ENCODE measurements around the gene MSRB3.
"Not testable (repeated sequence)": the region's sequence is repeated elsewhere in the genome, so short reads cannot be mapped to it uniquely, and the experiment has no call there.

MSRB3 gene

DNA sequence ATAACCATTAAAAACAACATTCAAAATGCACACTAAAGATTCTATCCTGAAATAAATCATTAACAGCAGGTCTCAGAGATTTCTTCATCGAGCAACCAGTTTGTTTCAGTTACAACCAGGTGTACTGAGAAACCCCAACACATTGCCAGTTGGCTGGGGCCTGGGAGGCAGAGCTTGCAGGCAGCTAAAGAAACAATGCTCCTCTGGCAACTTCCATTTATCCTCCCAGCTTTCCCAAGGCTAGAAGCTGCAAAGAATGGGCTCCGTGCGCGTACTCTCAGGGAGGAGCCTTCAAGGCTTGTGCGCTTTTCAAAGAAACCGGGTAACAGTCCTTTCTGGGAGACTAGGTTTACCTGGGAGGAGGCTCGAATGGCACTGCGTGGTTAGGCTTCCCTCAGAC, 181.6 kb downstream of the MSRB3 start:
- no peak for DNase-seq

DNA sequence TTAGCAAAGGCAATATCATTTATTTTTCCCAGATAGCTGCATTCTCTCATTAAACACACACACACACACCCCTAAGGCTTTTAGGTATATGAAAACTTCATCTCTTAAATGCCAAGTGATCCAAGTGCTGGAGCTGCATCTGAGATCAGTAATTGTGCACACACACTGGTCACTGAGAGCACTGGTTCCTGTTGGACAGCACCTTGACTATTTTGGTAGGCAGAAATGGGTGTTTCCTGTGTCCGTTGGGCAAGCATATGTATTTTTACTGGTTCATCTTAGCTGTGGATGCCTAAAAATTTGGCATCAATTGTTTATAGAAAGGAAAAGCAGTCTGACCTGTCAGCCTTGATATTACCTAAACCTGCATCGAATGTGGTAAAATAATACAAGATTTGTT, 182.5 kb downstream of the MSRB3 start:
- no peak for DNase-seq

DNA sequence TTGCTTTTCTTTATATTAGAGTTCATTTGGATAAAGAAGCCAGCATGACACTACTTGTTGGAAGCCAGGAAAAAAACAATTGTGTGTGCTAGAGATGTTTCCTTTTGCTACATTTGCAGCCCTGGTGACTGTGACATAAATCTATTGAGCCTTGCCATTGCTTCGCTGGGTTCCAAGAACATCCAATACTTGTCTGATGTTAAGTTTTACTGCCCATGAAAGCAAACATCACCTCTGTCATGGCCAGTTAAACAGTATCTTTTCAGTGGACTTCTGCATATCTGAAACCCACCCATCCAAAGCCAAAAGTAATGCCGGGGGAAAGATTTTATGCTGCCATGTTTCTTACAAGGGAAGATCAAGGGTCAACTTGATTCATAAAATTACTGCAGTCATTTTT, 184.0 kb downstream of the MSRB3 start:
- no peak for DNase-seq

DNA sequence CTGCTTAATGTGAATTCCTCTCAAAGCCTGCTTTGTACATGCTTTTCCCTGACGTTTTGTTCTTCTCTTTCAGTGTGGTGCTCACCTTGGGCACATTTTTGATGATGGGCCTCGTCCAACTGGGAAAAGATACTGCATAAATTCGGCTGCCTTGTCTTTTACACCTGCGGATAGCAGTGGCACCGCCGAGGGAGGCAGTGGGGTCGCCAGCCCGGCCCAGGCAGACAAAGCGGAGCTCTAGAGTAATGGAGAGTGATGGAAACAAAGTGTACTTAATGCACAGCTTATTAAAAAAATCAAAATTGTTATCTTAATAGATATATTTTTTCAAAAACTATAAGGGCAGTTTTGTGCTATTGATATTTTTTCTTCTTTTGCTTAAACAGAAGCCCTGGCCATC, 184.6 kb downstream of the MSRB3 start:
- DNase-seq, result no peak

DNA sequence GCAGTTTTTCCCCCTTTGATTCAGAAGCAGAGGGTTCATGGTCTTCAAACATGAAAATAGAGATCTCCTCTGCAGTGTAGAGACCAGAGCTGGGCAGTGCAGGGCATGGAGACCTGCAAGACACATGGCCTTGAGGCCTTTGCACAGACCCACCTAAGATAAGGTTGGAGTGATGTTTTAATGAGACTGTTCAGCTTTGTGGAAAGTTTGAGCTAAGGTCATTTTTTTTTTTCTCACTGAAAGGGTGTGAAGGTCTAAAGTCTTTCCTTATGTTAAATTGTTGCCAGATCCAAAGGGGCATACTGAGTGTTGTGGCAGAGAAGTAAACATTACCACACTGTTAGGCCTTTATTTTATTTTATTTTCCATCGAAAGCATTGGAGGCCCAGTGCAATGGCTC, 185.1 kb downstream of the MSRB3 start:
- DNase-seq, result no peak

DNA sequence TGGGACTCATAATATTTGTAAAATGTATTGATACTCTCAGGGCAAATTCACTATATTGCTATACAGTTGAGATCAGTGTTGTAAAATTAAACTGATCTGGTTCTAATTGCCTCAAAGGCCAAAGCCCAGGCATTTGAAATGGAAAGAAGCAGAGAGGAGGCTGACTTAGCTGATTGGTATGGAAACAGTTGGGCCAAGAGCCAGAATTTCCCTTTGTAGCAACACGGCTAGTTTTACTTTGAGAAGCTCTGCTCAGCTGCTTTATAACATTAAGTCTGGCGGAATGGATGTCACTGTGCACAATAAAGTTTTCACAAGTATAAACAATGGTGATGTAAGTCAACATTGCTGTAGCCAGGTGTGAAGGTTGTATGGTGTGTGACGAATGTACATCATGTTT, 186.4 kb downstream of the MSRB3 start:
- DNase-seq, result no peak

DNA sequence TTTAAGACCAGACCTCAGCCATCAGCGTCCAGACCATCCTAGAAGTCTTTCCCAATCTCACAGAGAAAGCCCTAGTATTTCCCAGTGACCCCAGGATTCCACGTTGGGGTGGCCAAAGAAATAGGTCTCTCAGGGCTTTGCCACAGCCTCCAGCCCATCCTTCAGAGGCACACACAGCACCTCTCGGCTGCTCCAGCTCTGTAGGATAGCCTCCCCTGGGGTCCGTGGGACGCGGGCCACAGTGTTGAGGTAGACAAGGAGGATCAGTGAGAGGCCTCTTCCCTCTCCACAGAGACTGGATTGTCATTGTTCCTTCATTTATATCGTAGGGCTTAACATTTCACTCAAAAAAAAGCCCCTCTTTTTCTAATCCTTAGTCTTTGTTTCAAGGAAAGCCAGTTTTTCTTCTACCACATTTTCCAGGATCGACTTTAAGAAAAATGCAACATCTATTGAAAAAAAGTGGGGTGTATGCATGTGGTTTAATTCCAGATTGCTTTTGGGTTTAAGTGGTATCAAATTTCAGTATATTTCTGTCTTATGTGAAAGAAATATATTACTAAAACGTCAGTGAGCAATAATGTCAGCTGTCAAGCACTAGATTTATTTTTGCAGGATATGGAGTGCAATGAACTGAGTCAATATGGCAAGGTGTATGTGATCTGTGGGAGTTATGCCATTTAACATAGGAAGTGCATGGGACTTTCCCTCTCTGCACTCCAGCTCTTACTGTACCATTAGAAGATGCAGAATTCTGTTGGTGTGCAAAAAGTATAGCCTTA, 187.5 kb downstream of the MSRB3 start:
- no peak for DNase-seq

DNA sequence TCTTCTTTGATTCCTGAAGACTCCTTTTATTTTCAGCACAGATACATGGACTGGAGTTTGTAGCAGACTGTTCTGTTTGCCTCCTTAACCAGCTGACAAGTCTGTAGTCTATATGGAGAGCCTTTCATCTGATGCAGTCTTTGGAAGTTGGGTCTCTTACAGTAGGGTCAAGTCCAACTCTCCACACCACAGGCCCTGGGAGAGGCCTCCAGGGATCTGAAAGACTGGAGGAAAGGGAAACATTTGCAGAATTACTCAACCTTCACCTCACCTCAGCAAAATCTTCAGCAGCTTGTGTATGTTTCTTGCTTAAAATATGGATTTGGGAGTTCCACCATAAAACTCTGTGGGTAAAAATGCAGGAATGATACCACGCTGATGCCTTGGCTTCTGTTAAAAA, 188.4 kb downstream of the MSRB3 start:
- DNase-seq, result no peak

DNA sequence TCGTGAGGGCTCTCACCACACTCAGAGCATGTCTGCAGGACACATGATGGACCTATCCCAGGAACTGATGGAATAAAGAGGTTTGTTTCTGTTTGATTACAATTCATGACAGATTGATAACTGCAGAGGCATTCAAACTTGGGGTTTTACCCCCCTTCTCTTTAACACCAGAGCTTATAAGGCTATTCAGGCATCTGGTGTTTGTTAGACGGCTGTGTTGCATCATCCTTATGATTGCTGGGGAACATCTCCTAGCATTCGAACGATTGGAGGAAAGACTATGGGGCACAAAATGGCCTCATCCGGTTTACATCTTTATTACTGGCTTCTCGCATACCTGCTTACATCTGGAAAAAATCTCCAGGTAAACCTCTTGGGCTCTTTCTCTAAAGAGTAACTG, 191.8 kb downstream of the MSRB3 start:
- DNase-seq, result no peak

DNA sequence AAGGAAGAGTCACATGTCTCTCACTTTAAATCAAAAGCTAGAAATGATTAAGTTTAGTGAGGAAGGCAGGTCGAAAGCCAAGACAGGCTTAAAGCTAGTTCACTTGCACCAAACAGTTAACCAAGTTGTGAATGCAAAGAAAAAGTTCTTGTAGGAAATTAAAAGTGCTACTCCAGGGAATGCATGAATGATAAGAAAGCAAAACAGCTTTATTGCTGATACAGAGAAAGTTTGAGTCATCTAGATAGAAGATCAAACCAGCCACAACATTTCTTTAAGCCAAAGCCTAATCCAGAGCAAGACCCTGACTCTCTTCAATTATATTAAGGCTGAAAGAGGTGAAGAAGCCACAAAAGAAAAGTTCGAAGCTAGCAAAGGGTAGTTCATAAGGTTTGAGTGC, 193.6 kb downstream of the MSRB3 start:
- no peak for DNase-seq

DNA sequence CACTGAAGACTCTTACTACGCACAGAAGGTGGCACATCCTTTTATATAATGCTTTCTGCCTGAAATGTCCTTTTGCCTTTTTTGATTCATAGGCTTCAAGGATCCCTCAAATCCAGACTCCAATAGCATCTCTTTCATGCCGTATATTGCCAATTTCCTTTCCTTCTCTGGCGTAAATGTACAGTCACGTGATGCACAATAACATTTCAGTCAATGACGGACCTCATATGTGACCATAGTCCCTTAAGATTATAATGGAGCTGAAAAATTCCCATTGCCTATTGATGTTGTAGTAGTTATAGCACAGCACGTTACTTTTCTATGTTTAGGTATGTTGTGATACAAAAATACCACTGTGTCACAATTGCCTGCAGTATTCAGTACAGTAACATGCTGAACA, 196.3 kb downstream of the MSRB3 start:
- no peak for DNase-seq

DNA sequence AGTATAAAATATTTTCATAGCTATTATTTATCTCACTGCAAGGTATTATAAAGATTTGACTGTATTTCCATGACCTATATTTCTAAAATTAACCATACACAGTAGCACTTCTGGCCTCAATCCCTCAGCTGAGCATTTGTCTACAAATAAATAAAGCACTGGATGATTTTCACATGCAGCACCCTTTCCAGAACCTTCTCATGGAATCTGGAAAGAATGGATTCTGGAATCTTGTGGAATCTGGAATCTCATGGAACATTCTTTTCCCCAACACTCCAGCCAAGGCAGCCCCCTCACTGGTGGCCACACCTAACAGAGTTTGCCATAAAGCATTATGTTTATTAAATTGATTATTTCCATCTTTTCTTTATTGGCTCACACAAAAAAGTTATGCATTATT, 199.2 kb downstream of the MSRB3 start:
- DNase-seq, result no peak

DNA sequence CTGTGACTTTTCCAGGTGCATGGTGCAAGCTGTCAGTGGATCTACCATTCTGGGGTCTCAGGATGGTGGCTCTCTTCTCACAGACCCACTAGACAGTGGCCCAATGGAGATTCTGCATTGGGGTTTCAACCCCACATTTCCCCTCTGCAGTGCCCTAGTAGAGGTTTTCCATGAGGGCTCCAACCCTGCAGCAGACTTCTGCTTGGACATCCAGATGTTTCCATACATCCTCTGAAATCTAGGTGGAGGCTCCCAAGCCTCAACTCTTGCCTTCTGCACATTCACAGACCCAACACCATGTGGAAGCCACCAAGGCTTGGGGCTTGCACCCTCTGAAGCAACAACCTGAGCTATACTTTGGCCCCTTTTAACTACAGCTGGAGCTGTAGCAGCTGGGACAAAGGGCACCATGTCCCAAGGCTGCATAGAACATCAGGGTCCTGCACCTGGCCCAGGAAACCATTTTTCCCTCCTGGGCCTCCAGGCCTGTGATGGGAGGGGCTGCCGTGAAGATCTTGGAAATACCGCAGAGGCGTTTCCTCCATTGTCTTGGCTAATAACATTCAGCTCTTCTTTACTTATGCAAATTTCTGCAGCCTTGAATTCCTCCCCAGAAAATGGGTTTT, 205.5 kb downstream of the MSRB3 start:
- DNase-seq, result not testable (repeated sequence)

DNA sequence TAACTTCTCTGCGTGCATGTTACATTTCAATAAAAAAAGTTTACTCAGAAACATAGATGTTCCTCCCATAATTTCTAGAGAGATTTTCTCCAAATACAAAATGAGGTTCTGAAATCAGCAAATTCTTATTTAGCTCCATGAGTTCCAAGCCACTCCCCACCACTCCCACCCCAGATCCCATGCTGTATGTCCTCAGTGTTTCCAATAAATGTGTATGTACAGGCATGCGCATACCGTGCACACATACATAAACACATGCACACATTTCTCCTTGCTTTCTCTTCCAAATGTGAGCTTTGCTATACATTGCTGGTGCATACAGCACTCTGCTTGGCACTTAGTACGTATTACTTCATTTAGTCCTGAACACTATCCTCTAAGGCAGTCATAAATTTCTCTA, 209.7 kb downstream of the MSRB3 start:
- no peak for DNase-seq

DNA sequence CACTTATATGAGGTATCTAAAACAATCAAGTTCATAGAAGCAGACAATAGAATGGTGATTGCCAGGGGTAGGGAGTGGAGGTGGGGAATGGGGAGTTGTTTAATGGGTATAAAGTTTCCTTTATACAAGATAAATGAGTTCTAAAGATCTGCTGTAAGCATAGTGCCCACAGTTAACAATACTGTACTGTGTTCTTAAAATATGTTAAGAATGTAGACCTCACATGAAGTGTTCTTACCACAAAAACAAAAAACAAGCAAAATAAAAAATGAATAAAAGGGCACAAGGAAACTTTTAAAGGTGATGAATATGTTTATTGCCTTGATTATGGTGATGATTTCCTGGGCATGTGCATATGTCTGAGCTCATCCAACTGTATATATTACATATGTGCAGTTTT, 211.8 kb downstream of the MSRB3 start:
- no peak for DNase-seq

DNA sequence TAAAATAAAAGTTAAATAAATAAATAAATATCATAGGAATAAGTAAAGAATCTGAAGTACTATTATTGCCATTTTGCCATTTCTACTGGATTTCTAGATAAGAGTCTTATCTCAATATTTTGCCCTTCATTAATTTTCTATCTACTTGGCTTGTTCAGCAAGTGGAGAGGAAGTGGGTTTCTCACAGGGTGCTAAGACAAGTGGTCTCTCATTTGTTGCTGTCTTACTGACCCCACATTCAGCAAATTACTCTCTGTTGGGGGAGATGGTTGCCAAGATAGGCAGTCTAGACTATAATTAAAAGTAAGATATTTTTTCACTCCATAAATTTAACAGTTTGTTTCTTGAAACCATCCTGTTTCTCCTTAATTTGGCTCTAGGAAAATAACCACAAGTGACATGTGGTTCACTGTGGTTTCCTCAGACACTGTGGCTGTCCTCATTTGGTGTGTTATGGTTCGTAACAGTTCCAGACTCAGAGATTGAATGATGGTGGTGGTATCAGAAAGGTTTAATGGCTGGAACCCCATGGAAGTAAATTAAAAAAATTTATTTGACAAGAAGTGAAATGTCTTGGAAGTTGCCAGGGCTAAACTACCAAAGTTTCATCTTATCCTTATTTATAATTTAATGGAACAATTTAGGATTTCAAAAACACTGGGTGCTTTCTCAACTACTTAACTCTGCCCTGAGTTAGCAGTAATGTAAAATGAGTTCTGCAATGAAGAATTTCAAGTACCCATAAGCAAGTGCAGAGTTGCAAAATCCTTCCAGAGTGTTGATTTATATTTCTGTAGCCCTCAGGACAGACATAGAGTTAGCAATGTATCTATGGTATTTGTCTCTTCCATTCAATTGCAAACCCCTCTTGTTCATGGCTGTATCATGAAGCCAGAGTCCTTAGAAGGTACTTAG, 214.8 kb downstream of the MSRB3 start:
- no peak for DNase-seq

DNA sequence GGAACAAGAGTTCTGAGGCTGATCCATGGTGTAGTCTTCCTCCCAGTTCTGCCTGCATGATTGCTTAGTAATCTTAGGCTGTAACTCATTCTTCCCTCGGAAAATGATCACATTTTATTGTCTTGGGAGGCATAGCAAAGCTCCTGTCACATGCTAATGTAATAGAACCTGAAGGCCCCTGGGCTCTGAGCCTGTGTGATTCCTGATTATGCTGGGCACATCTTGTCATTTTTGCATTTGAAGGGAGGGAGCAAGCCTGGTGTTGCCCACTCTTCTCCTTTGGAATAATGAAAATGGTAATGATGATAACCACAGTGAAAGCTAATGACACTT, 215.4 kb downstream of the MSRB3 start:
- DNase-seq, result no peak

DNA sequence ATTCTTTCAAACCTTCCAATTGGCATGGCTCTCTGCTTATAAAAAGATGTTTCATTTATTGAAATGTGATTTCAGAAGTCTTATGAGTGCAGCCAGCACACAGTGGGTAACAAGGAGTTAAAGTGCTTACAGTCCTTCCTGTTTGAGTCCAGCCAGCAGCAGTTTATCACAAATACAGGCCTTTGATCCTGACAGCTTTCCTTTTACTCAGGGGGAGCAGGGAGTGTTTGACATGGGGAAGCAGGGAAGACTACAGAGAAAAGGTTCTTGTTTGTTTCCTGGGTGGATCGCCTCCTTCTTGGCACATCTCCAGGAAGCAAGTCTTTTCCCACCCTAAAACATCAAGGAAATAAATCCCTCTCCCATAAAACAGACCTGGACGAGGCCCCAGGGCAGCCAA, 216.1 kb downstream of the MSRB3 start:
- DNase-seq, result no peak

DNA sequence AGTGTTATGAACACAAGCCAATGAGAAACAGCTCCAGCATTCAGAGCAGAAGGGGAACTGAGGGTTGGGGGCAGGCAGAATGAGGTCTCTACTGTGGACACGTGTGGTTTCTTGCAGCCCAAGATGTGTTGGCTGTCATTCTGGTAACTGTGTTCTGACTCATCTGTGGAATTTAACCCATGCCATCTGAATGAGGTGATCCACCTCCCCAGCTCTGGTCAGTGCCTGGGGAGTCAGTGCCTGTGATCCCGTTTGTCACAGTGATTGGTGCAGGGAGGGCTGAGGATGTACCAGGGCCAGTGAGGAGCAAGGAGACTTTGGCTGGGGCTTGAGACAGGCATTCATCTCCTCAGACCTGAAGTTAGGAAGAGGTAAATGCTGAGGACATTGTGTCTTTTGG, 216.8 kb downstream of the MSRB3 start:
- no peak for DNase-seq

DNA sequence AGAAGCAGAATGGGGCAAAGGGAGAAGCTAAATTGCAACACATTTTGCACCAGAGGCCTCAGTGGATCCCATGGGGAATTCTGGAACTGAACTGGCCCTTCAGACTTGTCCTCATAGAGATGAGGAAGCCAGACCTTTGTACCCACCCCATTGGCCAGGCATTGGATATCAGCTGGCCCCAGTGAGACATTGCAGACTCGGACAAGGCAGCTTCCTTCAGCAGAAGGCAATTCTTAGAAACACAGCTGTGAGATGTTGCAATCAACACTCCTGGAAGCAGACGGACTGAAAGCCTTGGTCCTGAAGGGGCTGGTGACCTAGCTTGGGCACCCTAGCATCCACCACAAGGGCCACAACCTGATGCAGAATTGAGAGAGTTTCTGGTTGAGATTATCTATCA, 218.1 kb downstream of the MSRB3 start:
- DNase-seq, result no peak

DNA sequence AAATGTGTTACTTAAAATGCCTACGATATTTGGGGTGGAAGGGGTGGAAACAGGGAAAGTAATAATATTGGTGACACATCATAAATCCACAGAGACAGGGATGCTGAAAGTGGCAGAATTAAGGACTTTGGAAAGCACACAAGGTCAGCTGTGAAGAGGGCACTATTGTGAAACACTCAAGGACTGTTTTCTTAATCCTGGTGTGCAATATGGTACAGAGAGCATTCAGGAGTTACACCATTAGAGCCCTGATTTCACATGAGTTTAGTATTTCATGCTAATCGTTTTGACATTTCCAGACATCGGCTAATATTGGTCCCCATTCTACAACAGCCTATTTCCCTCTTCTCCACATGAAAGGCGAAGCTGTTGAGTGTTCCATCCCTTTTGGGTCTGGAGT, 219.2 kb downstream of the MSRB3 start:
- DNase-seq, result no peak

DNA sequence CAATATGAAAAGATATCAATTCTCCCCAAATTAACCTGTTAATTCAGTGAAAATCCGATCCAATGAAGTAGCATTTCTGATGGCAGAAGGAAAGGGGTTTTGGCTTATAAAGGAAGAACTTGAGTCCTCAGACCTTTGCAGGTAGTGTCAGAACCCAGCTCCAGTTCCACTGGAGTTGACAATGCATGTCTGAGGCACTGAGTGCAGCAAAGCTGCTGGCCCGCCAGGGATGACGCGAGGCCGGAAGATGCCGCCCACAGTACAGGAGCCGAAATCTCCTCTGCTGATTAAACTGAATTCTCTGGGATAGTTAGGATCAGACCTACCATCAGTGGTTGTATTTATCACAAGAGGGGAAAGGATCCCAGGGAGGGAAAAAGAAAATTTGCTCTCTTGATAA, 220.7 kb downstream of the MSRB3 start:
- DNase-seq, result no peak

DNA sequence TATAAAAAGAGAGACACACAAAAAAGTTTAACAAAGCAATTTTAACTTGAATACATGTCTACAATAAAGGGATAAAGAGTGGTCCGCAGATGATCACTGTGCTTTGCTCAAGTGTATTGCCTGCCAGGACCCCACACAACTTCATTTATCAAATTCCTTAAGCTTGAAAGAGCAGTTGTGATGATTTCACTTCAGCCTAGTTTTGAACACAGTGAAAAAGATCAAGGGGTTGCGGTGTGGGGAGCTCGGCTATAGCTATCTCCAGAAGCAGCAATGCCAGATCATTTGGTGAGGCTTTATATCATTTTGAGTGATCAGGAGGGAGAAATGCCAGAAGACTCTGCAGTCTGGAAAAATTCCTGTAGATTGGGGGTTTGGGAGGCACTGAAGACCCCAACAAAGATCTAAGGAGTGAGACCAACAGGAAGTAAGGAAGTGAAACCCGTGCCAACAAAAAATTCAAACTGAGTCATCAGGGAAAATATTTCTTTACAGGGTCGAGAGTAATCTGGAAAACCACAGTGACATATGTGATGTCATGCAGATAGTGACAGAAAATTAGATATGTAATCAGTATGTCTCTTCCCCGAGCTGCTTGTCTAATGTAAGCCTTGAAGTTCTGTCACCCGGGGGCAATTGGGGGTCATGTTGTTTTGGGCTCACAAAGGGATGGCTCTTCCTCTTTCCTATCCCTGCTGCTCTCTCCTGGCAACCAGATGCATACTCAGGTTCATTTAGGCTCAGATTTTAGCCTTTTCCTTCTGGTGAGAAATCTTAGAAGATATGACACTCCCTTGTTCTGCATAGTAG, 221.8 kb downstream of the MSRB3 start:
- no peak for DNase-seq
